Ishikawa (cell line): ENCODE results near the gene INPP5E.

Experiments
- CEBPB ChIP-seq: IDR thresholded peaks from 2 replicates; pipeline ENCODE4 v1.6.1; 2012
- CREB1 ChIP-seq: IDR thresholded peaks from 2 replicates; pipeline ENCODE4 v1.6.1; 2012; ENCODE audit warnings: low read depth
- EGR1 ChIP-seq: IDR thresholded peaks from 2 replicates; pipeline ENCODE4 v1.6.1; 2012
- NFIC ChIP-seq: IDR thresholded peaks from 2 replicates; pipeline ENCODE4 v1.6.1; 2012
- RAD21 ChIP-seq: IDR thresholded peaks from 2 replicates; pipeline ENCODE4 v1.6.1; 2012; ENCODE audit warnings: low read depth
- REST ChIP-seq: IDR thresholded peaks from 2 replicates; pipeline ENCODE4 v1.6.1; 2012; ENCODE audit warnings: low read depth, mild to moderate bottlenecking
- TAF1 ChIP-seq: IDR thresholded peaks from 2 replicates; pipeline ENCODE4 v1.6.1; 2012; ENCODE audit warnings: low read depth, mild to moderate bottlenecking
- ZBTB7A ChIP-seq: IDR thresholded peaks from 2 replicates; pipeline ENCODE4 v1.6.1; 2012; ENCODE audit warnings: low read depth
- TF ChIP-seq, protein P1 (sequence below): IDR thresholded peaks from 2 replicates; pipeline ENCODE4 v1.6.1; 2012

- no peak for TF ChIP-seq REST
- TF ChIP-seq ZBTB7A: no peak
- no peak for TF ChIP-seq TAF1
- TF ChIP-seq NFIC: no peak
- no peak for TF ChIP-seq EGR1
- TF ChIP-seq, protein P1, sequence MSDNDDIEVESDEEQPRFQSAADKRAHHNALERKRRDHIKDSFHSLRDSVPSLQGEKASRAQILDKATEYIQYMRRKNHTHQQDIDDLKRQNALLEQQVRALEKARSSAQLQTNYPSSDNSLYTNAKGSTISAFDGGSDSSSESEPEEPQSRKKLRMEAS: no peak
- no peak for TF ChIP-seq CEBPB
- TF ChIP-seq RAD21: no peak
- no peak for TF ChIP-seq CREB1
Observed at GRCh38 chr9:136404801-136405136, 34.9 kb downstream of the INPP5E start.
